ENCODE measurements around the gene CRADD. TPM values are rescaled to one million over a fixed set of nuclear protein-coding genes. Genes with fewer than 3 reads are reported as not detected.

CRADD gene
- total RNA-seq, 1 donor from 2014 or later = 10.3 TPM

Small RNA genes within 50 kb of the gene (small RNA-seq; reads per million reads assigned to genes)
- not detected for gene RN7SL630P

Other genes starting within 250 kb of the CRADD start
- gene UBE2N, start 235.4 kb upstream of the CRADD start, total RNA-seq = 180 TPM
- gene MRPL42, start 209.9 kb upstream of the CRADD start, total RNA-seq = 82.2 TPM
- gene SOCS2, start 104.7 kb upstream of the CRADD start, total RNA-seq = 71.4 TPM

Measured in occipital lobe (tissue), 2 donors.